ENCODE results near the gene RAPGEF5. TPM values are rescaled to one million over a fixed set of nuclear protein-coding genes. Genes with fewer than 3 reads are reported as not detected.

RAPGEF5 gene
- total RNA-seq, 1 donor from 2014 or later = 5.8 TPM

GRCh38 chr7:22291977-22292376 is 65.0 kb downstream of the RAPGEF5 start:
- TF ChIP-seq CTCF (IDR thresholded peaks at IDR 0.05; ENCODE audit: insufficient read depth, low read length, severe bottlenecking) = no peak
- FAIRE-seq (no peak), DNase-seq (ENCODE audit: low read depth) (no peak)
- Histone ChIP-seq H3K36me3 (ENCODE audit: control insufficient read depth, insufficient read depth, low read length) (no peaks in the 10 kb centered on the region), H3K27me3 (ENCODE audit: control insufficient read depth, insufficient read depth, low read length) (no peaks in the 10 kb centered on the region), H3K4me3 (ENCODE audit: low read depth, low read length) (no peak overlapping the region)

GRCh38 chr7:22288202-22288601 is 68.8 kb downstream of the RAPGEF5 start:
- H3K27me3 ChIP-seq (ENCODE audit: control insufficient read depth, insufficient read depth, low read length) = no peaks in the 10 kb centered on the region
- no peak overlapping the region for H3K4me3 ChIP-seq (ENCODE audit: low read depth, low read length)
- no peak for TF ChIP-seq CTCF (IDR thresholded peaks at IDR 0.05; ENCODE audit: insufficient read depth, low read length, severe bottlenecking)
- no peak for DNase-seq (ENCODE audit: low read depth)
- no peaks in the 10 kb centered on the region for H3K36me3 ChIP-seq (ENCODE audit: control insufficient read depth, insufficient read depth, low read length)
- FAIRE-seq = no peak

- DNase-seq (ENCODE audit: low read depth) (no peak), FAIRE-seq (no peak)
- Histone ChIP-seq H3K27me3 (ENCODE audit: control insufficient read depth, insufficient read depth, low read length) (no peaks in the 10 kb centered on the region), H3K4me3 (ENCODE audit: low read depth, low read length) (no peak overlapping the region), H3K36me3 (ENCODE audit: control insufficient read depth, insufficient read depth, low read length) (no peaks in the 10 kb centered on the region)
- TF ChIP-seq CTCF (IDR thresholded peaks at IDR 0.05; ENCODE audit: insufficient read depth, low read length, severe bottlenecking) = no peak
Measured at GRCh38 chr7:22287412-22287811, 69.5 kb downstream of the RAPGEF5 start.

- no peak for TF ChIP-seq CTCF (IDR thresholded peaks at IDR 0.05; ENCODE audit: insufficient read depth, low read length, severe bottlenecking)
- H3K4me3 ChIP-seq (ENCODE audit: low read depth, low read length) = no peak overlapping the region
- no peaks in the 10 kb centered on the region for H3K27me3 ChIP-seq (ENCODE audit: control insufficient read depth, insufficient read depth, low read length)
- H3K36me3 ChIP-seq (ENCODE audit: control insufficient read depth, insufficient read depth, low read length) = no peaks in the 10 kb centered on the region
- FAIRE-seq (no peak), DNase-seq (ENCODE audit: low read depth) (no peak)
Measured at GRCh38 chr7:22286436-22286835, 70.5 kb downstream of the RAPGEF5 start.

GRCh38 chr7:22281481-22281880 is 75.5 kb downstream of the RAPGEF5 start:
- TF ChIP-seq CTCF (IDR thresholded peaks at IDR 0.05; ENCODE audit: insufficient read depth, low read length, severe bottlenecking) = no peak
- no peak for FAIRE-seq
- no peak for DNase-seq (ENCODE audit: low read depth)

GRCh38 chr7:22280031-22280430 is 76.9 kb downstream of the RAPGEF5 start:
- FAIRE-seq (no peak), DNase-seq (ENCODE audit: low read depth) (no peak)
- Histone ChIP-seq H3K36me3 (ENCODE audit: control insufficient read depth, insufficient read depth, low read length) (no peaks in the 10 kb centered on the region), H3K27me3 (ENCODE audit: control insufficient read depth, insufficient read depth, low read length) (no peaks in the 10 kb centered on the region), H3K4me3 (ENCODE audit: low read depth, low read length) (no peak overlapping the region)
- no peak for TF ChIP-seq CTCF (IDR thresholded peaks at IDR 0.05; ENCODE audit: insufficient read depth, low read length, severe bottlenecking)

More at GRCh38 chr7:22281481-22281880, 75.5 kb downstream of the RAPGEF5 start:
- Histone ChIP-seq H3K27me3 (ENCODE audit: control insufficient read depth, insufficient read depth, low read length) (no peaks in the 10 kb centered on the region), H3K4me3 (ENCODE audit: low read depth, low read length) (no peak overlapping the region), H3K36me3 (ENCODE audit: control insufficient read depth, insufficient read depth, low read length) (no peaks in the 10 kb centered on the region)

All from bronchial epithelial cell (primary cell).